ENCODE results near the gene PAQR9. TPM values are rescaled to one million over a fixed set of nuclear protein-coding genes. Genes with fewer than 3 reads are reported as not detected.
A peak's percentile ranks its signal among the peaks of the same experiment; 100 is the strongest.

The PAQR9 gene
- total and polyA plus RNA-seq, 9 of the 15 experiments (the other 6 are each of a cell fraction or from before 2014, with no cell fraction given): 0.04 to 0.58 (median 0.22) TPM

DNA sequence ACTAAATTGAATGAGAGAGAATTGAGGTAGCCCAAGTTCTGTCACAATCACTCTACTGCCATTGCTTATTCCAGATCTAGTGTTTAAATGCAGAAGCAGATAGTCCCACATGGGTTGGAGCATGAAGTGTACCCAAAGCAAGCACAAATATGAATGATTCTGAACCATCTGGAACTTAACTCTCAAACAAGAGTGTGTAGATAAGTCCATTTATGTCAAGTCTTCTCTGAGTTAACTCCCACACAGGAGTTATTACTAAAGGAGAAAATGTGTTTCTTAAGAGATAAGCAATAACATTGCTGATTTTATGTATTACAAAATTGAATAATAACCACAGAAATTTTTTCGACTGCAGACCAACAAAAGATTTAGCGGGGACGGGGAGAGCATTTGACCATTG, 33.6 kb downstream of the PAQR9 start (continued):
- TF ChIP-seq, protein P1, sequence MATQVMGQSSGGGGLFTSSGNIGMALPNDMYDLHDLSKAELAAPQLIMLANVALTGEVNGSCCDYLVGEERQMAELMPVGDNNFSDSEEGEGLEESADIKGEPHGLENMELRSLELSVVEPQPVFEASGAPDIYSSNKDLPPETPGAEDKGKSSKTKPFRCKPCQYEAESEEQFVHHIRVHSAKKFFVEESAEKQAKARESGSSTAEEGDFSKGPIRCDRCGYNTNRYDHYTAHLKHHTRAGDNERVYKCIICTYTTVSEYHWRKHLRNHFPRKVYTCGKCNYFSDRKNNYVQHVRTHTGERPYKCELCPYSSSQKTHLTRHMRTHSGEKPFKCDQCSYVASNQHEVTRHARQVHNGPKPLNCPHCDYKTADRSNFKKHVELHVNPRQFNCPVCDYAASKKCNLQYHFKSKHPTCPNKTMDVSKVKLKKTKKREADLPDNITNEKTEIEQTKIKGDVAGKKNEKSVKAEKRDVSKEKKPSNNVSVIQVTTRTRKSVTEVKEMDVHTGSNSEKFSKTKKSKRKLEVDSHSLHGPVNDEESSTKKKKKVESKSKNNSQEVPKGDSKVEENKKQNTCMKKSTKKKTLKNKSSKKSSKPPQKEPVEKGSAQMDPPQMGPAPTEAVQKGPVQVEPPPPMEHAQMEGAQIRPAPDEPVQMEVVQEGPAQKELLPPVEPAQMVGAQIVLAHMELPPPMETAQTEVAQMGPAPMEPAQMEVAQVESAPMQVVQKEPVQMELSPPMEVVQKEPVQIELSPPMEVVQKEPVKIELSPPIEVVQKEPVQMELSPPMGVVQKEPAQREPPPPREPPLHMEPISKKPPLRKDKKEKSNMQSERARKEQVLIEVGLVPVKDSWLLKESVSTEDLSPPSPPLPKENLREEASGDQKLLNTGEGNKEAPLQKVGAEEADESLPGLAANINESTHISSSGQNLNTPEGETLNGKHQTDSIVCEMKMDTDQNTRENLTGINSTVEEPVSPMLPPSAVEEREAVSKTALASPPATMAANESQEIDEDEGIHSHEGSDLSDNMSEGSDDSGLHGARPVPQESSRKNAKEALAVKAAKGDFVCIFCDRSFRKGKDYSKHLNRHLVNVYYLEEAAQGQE (IDR thresholded peaks at IDR 0.05; ENCODE audit: borderline replicate concordance): no peak
- TF ChIP-seq, protein P1 (CRISPR knock-in tag; IDR thresholded peaks at IDR 0.05; ENCODE audit: low read depth): no peak
- TF ChIP-seq TAL1 (IDR thresholded peaks at IDR 0.05) (peak; percentile 92), SREBF1 (IDR thresholded peaks at IDR 0.05; ENCODE audit: borderline replicate concordance, low read depth, low read length) (no peak), ZNF785 (CRISPR knock-in tag; IDR thresholded peaks at IDR 0.05) (no peak), RCOR1 (IDR thresholded peaks at IDR 0.05; ENCODE audit: borderline replicate concordance in 1 of 2, low read depth in 2 of 2, low read length in 2 of 2) (peak in 1 of 2 experiments; percentile 70; a peak in 2 of 4 replicates), SRSF3 (IDR thresholded peaks at IDR 0.05; ENCODE audit: insufficient read depth, low read length) (no peak), SMAD3 (CRISPR knock-in tag; conservative IDR thresholded peaks at IDR 0.05) (no peak), SUPT5H (IDR thresholded peaks at IDR 0.05) (no peak), ZNF589 (CRISPR knock-in tag; IDR thresholded peaks at IDR 0.05; ENCODE audit: low read depth) (peak; percentile 64; the same call in 1 of the 2 replicates), EP400 (IDR thresholded peaks at IDR 0.05) (no peak), RBFOX2 (IDR thresholded peaks at IDR 0.05; ENCODE audit: low read depth, low read length) (no peak), TOE1 (IDR thresholded peaks at IDR 0.05; ENCODE audit: borderline replicate concordance) (no peak), TOE1 (CRISPR knock-in tag; IDR thresholded peaks at IDR 0.05; ENCODE audit: borderline replicate concordance, low read depth) (no peak), ARID2 (IDR thresholded peaks at IDR 0.05) (no peak), ZNF282 (CRISPR knock-in tag; IDR thresholded peaks at IDR 0.05) (no peak)
- TF ChIP-seq, protein P2, sequence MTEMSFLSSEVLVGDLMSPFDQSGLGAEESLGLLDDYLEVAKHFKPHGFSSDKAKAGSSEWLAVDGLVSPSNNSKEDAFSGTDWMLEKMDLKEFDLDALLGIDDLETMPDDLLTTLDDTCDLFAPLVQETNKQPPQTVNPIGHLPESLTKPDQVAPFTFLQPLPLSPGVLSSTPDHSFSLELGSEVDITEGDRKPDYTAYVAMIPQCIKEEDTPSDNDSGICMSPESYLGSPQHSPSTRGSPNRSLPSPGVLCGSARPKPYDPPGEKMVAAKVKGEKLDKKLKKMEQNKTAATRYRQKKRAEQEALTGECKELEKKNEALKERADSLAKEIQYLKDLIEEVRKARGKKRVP (CRISPR knock-in tag; IDR thresholded peaks at IDR 0.05): no peak
- TF ChIP-seq, protein P3, sequence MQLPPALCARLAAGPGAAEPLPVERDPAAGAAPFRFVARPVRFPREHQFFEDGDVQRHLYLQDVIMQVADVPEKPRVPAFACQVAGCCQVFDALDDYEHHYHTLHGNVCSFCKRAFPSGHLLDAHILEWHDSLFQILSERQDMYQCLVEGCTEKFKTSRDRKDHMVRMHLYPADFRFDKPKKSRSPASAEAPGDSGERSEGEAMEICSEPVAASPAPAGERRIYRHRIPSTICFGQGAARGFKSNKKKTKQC (CRISPR knock-in tag; IDR thresholded peaks at IDR 0.05): no peak
- TF ChIP-seq, protein P4, sequence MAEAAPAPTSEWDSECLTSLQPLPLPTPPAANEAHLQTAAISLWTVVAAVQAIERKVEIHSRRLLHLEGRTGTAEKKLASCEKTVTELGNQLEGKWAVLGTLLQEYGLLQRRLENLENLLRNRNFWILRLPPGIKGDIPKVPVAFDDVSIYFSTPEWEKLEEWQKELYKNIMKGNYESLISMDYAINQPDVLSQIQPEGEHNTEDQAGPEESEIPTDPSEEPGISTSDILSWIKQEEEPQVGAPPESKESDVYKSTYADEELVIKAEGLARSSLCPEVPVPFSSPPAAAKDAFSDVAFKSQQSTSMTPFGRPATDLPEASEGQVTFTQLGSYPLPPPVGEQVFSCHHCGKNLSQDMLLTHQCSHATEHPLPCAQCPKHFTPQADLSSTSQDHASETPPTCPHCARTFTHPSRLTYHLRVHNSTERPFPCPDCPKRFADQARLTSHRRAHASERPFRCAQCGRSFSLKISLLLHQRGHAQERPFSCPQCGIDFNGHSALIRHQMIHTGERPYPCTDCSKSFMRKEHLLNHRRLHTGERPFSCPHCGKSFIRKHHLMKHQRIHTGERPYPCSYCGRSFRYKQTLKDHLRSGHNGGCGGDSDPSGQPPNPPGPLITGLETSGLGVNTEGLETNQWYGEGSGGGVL (CRISPR knock-in tag; IDR thresholded peaks at IDR 0.05): no peak

All from K562 (cell line).